ENCODE results near the gene PRDM13.

DNA sequence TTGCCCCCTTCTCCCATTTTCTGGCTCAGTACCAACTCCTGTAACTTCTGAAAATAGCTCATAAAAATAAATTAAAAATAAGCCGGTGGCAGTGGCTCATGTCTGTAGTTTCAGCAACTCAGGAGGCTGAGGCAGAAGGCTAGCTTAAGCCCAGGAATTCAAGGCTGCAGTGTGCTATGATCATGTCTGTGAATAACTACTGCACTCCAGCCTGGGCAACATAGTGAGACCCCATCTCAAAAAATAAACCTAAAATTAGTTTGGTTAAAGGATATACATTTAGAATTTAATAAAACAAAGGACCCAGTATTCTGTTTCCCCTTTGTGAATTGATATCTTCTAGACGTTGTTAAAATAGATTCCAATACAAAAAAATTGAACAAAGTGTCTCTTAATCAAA lies 10.5 kb downstream of the PRDM13 start:
- TF ChIP-seq, protein P1, sequence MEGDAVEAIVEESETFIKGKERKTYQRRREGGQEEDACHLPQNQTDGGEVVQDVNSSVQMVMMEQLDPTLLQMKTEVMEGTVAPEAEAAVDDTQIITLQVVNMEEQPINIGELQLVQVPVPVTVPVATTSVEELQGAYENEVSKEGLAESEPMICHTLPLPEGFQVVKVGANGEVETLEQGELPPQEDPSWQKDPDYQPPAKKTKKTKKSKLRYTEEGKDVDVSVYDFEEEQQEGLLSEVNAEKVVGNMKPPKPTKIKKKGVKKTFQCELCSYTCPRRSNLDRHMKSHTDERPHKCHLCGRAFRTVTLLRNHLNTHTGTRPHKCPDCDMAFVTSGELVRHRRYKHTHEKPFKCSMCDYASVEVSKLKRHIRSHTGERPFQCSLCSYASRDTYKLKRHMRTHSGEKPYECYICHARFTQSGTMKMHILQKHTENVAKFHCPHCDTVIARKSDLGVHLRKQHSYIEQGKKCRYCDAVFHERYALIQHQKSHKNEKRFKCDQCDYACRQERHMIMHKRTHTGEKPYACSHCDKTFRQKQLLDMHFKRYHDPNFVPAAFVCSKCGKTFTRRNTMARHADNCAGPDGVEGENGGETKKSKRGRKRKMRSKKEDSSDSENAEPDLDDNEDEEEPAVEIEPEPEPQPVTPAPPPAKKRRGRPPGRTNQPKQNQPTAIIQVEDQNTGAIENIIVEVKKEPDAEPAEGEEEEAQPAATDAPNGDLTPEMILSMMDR (IDR thresholded peaks at IDR 0.05): no peak
- TF ChIP-seq POLR2AphosphoS5 (IDR thresholded peaks at IDR 0.05; ENCODE audit: low read depth, low read length): no peak
- TF ChIP-seq, protein P2, sequence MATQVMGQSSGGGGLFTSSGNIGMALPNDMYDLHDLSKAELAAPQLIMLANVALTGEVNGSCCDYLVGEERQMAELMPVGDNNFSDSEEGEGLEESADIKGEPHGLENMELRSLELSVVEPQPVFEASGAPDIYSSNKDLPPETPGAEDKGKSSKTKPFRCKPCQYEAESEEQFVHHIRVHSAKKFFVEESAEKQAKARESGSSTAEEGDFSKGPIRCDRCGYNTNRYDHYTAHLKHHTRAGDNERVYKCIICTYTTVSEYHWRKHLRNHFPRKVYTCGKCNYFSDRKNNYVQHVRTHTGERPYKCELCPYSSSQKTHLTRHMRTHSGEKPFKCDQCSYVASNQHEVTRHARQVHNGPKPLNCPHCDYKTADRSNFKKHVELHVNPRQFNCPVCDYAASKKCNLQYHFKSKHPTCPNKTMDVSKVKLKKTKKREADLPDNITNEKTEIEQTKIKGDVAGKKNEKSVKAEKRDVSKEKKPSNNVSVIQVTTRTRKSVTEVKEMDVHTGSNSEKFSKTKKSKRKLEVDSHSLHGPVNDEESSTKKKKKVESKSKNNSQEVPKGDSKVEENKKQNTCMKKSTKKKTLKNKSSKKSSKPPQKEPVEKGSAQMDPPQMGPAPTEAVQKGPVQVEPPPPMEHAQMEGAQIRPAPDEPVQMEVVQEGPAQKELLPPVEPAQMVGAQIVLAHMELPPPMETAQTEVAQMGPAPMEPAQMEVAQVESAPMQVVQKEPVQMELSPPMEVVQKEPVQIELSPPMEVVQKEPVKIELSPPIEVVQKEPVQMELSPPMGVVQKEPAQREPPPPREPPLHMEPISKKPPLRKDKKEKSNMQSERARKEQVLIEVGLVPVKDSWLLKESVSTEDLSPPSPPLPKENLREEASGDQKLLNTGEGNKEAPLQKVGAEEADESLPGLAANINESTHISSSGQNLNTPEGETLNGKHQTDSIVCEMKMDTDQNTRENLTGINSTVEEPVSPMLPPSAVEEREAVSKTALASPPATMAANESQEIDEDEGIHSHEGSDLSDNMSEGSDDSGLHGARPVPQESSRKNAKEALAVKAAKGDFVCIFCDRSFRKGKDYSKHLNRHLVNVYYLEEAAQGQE (IDR thresholded peaks at IDR 0.05; ENCODE audit: insufficient read depth in 1 of 2, low read depth in 2 of 2, low read length in 1 of 2): no peak

All from Panc1 (cell line).